Thoracic aorta (tissue), 2 donors: ENCODE results near the gene UTP14A. TPM values are rescaled to one million over a fixed set of nuclear protein-coding genes. Genes with fewer than 3 reads are reported as not detected.

ENCODE experiments used
- ATAC-seq: fragments of 150-250 bp; one replicate; pipeline ENCODE4 v1.8.0; 2017; ENCODE audit warnings: low read depth; ENCODE audit not compliant: insufficient number of reproducible peaks, low FRiP score
- DNase-seq: peaks from one replicate; pipeline ENCODE4 v3.0.0-alpha.2; 2020; ENCODE audit warnings: low spot score
- H3K27ac ChIP-seq, 2 donors: fragments of 200-600 bp; sonication (generic); 1 replicate in 1 of 2; 2 replicates in 1 of 2; pipeline ENCODE4 v1.5.1; 2016; ENCODE audit warnings: mild to moderate bottlenecking in 2 of 2, moderate library complexity in 2 of 2
- H3K27me3 ChIP-seq: fragments of 200-600 bp; sonication (generic); replicated peaks from 2 replicates; pipeline ENCODE4 v1.6.0; 2016; ENCODE audit warnings: mild to moderate bottlenecking; ENCODE audit not compliant: insufficient read depth
- H3K36me3 ChIP-seq: fragments of 200-600 bp; sonication (generic); one replicate; pipeline ENCODE4 v1.5.1; 2016
- H3K4me1 ChIP-seq, 2 donors: fragments of 200-600 bp; sonication (generic); 1 replicate in 1 of 2; 2 replicates in 1 of 2; pipeline versions ENCODE4 v1.5.1 to v1.6.0; 2016; ENCODE audit warnings: low read depth in 2 of 2, mild to moderate bottlenecking in 1 of 2; ENCODE audit not compliant: control insufficient read depth in 1 of 2
- H3K4me3 ChIP-seq: fragments of 200-600 bp; sonication (generic); 2 replicates; pipeline ENCODE4 v1.5.1; 2016; ENCODE audit warnings: mild to moderate bottlenecking
- H3K9me3 ChIP-seq: fragments of 200-600 bp; sonication (generic); 2 replicates; pipeline ENCODE4 v1.5.1; 2016
- CTCF ChIP-seq: fragments of 200-600 bp; sonication (generic); IDR thresholded peaks from one replicate; pipeline ENCODE4 v1.5.1; 2019; ENCODE audit warnings: antibody characterized with exemption
- total RNA-seq, 2 donors: library from RNA; depleted of rRNA; stranded (reverse); fragments of >200 nt; gene quantifications; one replicate each; pipeline versions ENCODE4 v1.1.0 to v1.2.3, GENCODE V29; 2016

The UTP14A gene
- total RNA-seq, 2 donors from 2014 or later, result 8.8 to 19.1 TPM

- DNase-seq (no peak), ATAC-seq (no peak)
- Histone ChIP-seq H3K27me3 (no peaks in the 10 kb centered on the region), H3K4me1 (no peaks in the 10 kb centered on the region), H3K4me3 (no peak overlapping the region), H3K9me3 (no peaks in the 10 kb centered on the region), H3K36me3 (no peaks in the 10 kb centered on the region), H3K27ac (no peak overlapping the region)
- no peak for TF ChIP-seq CTCF
Observed at GRCh38 chrX:129876771-129877305, 29.1 kb upstream of the UTP14A start.

- H3K36me3 ChIP-seq, result no peaks in the 10 kb centered on the region
- DNase-seq, result no peak
- no peaks in the 10 kb centered on the region for H3K27me3 ChIP-seq
- no peak overlapping the region for H3K4me3 ChIP-seq
- no peak for TF ChIP-seq CTCF
- H3K27ac ChIP-seq, result no peak overlapping the region
- no peaks in the 10 kb centered on the region for H3K9me3 ChIP-seq
- ATAC-seq, result no peak
- H3K4me1 ChIP-seq, result no peaks in the 10 kb centered on the region
Observed at GRCh38 chrX:129877401-129877800, 28.6 kb upstream of the UTP14A start.

GRCh38 chrX:129900054-129900453, 5.9 kb upstream of the UTP14A start:
- TF ChIP-seq CTCF, result no peak
- H3K27me3 ChIP-seq, result no peaks in the 10 kb centered on the region
- no peak overlapping the region for H3K4me3 ChIP-seq
- ATAC-seq (no peak), DNase-seq (no peak)
- H3K9me3 ChIP-seq, result no peaks in the 10 kb centered on the region
- H3K27ac ChIP-seq, result no peak overlapping the region
- H3K36me3 ChIP-seq, result no peaks in the 10 kb centered on the region
- H3K4me1 ChIP-seq, result no peaks in the 10 kb centered on the region

GRCh38 chrX:129908636-129909035, 2.7 kb downstream of the UTP14A start:
- peaks cover 5% of the 10 kb centered on the region for H3K36me3 ChIP-seq
- no peak overlapping the region for H3K27ac ChIP-seq
- H3K9me3 ChIP-seq, result no peaks in the 10 kb centered on the region
- no peak overlapping the region for H3K4me3 ChIP-seq
- no peak for TF ChIP-seq CTCF
- peaks cover 2 to 3% of the 10 kb centered on the region in 2 donors for H3K4me1 ChIP-seq
- ATAC-seq (no peak), DNase-seq (no peak)
- no peaks in the 10 kb centered on the region for H3K27me3 ChIP-seq

GRCh38 chrX:129925305-129926092, 19.5 kb downstream of the UTP14A start:
- DNase-seq, result no peak
- no peak overlapping the region for H3K27ac ChIP-seq
- no peaks in the 10 kb centered on the region for H3K9me3 ChIP-seq
- H3K4me1 ChIP-seq, result no peaks in the 10 kb centered on the region
- ATAC-seq, result no peak
- no peak overlapping the region for H3K4me3 ChIP-seq
- no peaks in the 10 kb centered on the region for H3K27me3 ChIP-seq
- H3K36me3 ChIP-seq, result peaks cover 6% of the 10 kb centered on the region
- TF ChIP-seq CTCF, result peak; percentile 59
